ENCODE data around the gene ZNF784.

- TF ChIP-seq, protein P1, sequence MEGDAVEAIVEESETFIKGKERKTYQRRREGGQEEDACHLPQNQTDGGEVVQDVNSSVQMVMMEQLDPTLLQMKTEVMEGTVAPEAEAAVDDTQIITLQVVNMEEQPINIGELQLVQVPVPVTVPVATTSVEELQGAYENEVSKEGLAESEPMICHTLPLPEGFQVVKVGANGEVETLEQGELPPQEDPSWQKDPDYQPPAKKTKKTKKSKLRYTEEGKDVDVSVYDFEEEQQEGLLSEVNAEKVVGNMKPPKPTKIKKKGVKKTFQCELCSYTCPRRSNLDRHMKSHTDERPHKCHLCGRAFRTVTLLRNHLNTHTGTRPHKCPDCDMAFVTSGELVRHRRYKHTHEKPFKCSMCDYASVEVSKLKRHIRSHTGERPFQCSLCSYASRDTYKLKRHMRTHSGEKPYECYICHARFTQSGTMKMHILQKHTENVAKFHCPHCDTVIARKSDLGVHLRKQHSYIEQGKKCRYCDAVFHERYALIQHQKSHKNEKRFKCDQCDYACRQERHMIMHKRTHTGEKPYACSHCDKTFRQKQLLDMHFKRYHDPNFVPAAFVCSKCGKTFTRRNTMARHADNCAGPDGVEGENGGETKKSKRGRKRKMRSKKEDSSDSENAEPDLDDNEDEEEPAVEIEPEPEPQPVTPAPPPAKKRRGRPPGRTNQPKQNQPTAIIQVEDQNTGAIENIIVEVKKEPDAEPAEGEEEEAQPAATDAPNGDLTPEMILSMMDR (IDR thresholded peaks at IDR 0.05; ENCODE audit: borderline replicate concordance, extremely low read depth, low read length, poor library complexity, severe bottlenecking) = no peak
- TF ChIP-seq EZH2 (IDR thresholded peaks at IDR 0.05; ENCODE audit: borderline replicate concordance, low read depth, low read length, severe bottlenecking) = no peak
Observed at GRCh38 chr19:55616395-55616875, 7.9 kb downstream of the ZNF784 start.
